H9 (cell line): ENCODE data around the gene CFAP65. TPM values are rescaled to one million over a fixed set of nuclear protein-coding genes. Genes with fewer than 3 reads are reported as not detected.
A peak's percentile ranks its signal among the peaks of the same experiment; 100 is the strongest.

ENCODE experiments used
- DNase-seq: peaks from one replicate; pipeline ENCODE4 v3.0.0-alpha.2; 2017
- H2AFZ ChIP-seq: one replicate; pipeline ENCODE4 v1.6.1; 2013; ENCODE audit warnings: mild to moderate bottlenecking, low read length, control low read depth, moderate library complexity
- H2AK5ac ChIP-seq: 2 replicates; pipeline ENCODE4 v1.6.1; 2013; ENCODE audit warnings: low read length, control low read depth, mixed read lengths; ENCODE audit not compliant: insufficient read length
- H2BK120ac ChIP-seq: one replicate; pipeline ENCODE4 v1.6.1; 2013; ENCODE audit warnings: low read depth, mild to moderate bottlenecking, low read length, control low read depth, inconsistent platforms; ENCODE audit not compliant: poor library complexity, severe bottlenecking
- H2BK12ac ChIP-seq: 2 replicates; pipeline ENCODE4 v1.6.1; 2013; ENCODE audit warnings: low read length, control low read depth, mixed read lengths, low read depth; ENCODE audit not compliant: insufficient read length
- H2BK15ac ChIP-seq: 2 replicates; pipeline ENCODE4 v1.6.1; 2013; ENCODE audit warnings: low read depth, low read length, control low read depth
- H2BK20ac ChIP-seq: one replicate; pipeline ENCODE4 v1.6.1; 2013; ENCODE audit warnings: low read depth, mild to moderate bottlenecking, low read length, control low read depth, inconsistent platforms; ENCODE audit not compliant: poor library complexity, severe bottlenecking
- H2BK5ac ChIP-seq: 2 replicates; pipeline ENCODE4 v1.6.1; 2013; ENCODE audit warnings: low read length, control low read depth, mixed read lengths; ENCODE audit not compliant: insufficient read length
- H3K14ac ChIP-seq: 2 replicates; pipeline ENCODE4 v1.6.1; 2013; ENCODE audit warnings: low read length, control low read depth; ENCODE audit not compliant: insufficient read depth
- H3K18ac ChIP-seq: 2 replicates; pipeline ENCODE4 v1.6.1; 2013; ENCODE audit warnings: low read depth, mild to moderate bottlenecking, mixed read lengths, low read length, control low read depth; ENCODE audit not compliant: insufficient read length
- H3K23ac ChIP-seq: 2 replicates; pipeline ENCODE4 v1.6.1; 2013; ENCODE audit warnings: low read length, control low read depth, mixed read lengths, low read depth; ENCODE audit not compliant: insufficient read length
- H3K23me2 ChIP-seq: 2 replicates; pipeline ENCODE4 v1.6.1; 2013; ENCODE audit warnings: low read depth, mild to moderate bottlenecking, mixed read lengths, low read length, control low read depth; ENCODE audit not compliant: insufficient read length, poor library complexity, severe bottlenecking
- H3K27ac ChIP-seq: 2 replicates; pipeline ENCODE4 v1.5.1; 2013; ENCODE audit warnings: low read length, control low read depth, mixed read lengths, low read depth; ENCODE audit not compliant: insufficient read length
- H3K27me3 ChIP-seq: 2 replicates; pipeline ENCODE4 v1.6.1; 2013; ENCODE audit warnings: low read length, control low read depth, inconsistent platforms; ENCODE audit not compliant: insufficient read depth
- H3K4ac ChIP-seq: 2 replicates; pipeline ENCODE4 v1.6.1; 2013; ENCODE audit warnings: low read depth, mild to moderate bottlenecking, control low read depth, inconsistent platforms, low read length, moderate library complexity
- H3K4me1 ChIP-seq: 2 replicates; pipeline ENCODE4 v1.6.1; 2013; ENCODE audit warnings: low read length, control low read depth, inconsistent platforms; ENCODE audit not compliant: insufficient read depth
- H3K4me2 ChIP-seq: 2 replicates; pipeline ENCODE4 v1.6.1; 2013; ENCODE audit warnings: low read length, control low read depth, mixed read lengths; ENCODE audit not compliant: insufficient read length, insufficient read depth
- H3K56ac ChIP-seq: 2 replicates; pipeline ENCODE4 v1.6.1; 2013; ENCODE audit warnings: low read depth, mild to moderate bottlenecking, mixed read lengths, low read length, control low read depth; ENCODE audit not compliant: insufficient read length
- H3K79me1 ChIP-seq: 2 replicates; pipeline ENCODE4 v1.6.1; 2013; ENCODE audit warnings: low read depth, mild to moderate bottlenecking, moderate library complexity, low read length, control low read depth, inconsistent platforms; ENCODE audit not compliant: insufficient read depth, poor library complexity, severe bottlenecking
- H3K79me2 ChIP-seq: 2 replicates; pipeline ENCODE4 v1.6.1; 2013; ENCODE audit warnings: low read length, control low read depth, inconsistent platforms; ENCODE audit not compliant: insufficient read depth
- H3K9ac ChIP-seq: 2 replicates; pipeline ENCODE4 v1.6.1; 2013; ENCODE audit warnings: low read length, control low read depth, mixed read lengths; ENCODE audit not compliant: insufficient read length; ENCODE audit errors: extremely low read depth
- H3K9me3 ChIP-seq: one replicate; pipeline ENCODE4 v1.6.1; 2013; ENCODE audit warnings: low read depth, low read length, inconsistent platforms; ENCODE audit not compliant: control insufficient read depth
- H3T11ph ChIP-seq: one replicate; pipeline ENCODE4 v1.6.1; 2013; ENCODE audit warnings: mild to moderate bottlenecking, low read length, control low read depth, inconsistent platforms
- H4K20me1 ChIP-seq: one replicate; pipeline ENCODE4 v1.6.1; 2013; ENCODE audit not compliant: control insufficient read depth, insufficient read length, insufficient read depth
- H4K5ac ChIP-seq: 2 replicates; pipeline ENCODE4 v1.6.1; 2013; ENCODE audit warnings: low read depth, mild to moderate bottlenecking, mixed read lengths, low read length, control low read depth; ENCODE audit not compliant: insufficient read length
- H4K8ac ChIP-seq: replicated peaks from 2 replicates; pipeline ENCODE4 v1.6.1; 2013; ENCODE audit warnings: low read length, control low read depth, mixed read lengths, low read depth; ENCODE audit not compliant: insufficient read length
- H4K91ac ChIP-seq: 2 replicates; pipeline ENCODE4 v1.6.1; 2013; ENCODE audit warnings: low read depth, mild to moderate bottlenecking, moderate library complexity, mixed read lengths, low read length, control low read depth; ENCODE audit not compliant: insufficient read length
- H3K27ac Mint-ChIP-seq, 3 experiments: 2 replicates in 2 of 3; 3 replicates in 1 of 3; pipeline ENCODE4 v1.8.0; 2020 to 2021; ENCODE audit warnings: mixed read lengths in 3 of 3, mild to moderate bottlenecking in 1 of 3, moderate library complexity in 1 of 3
- H3K27me3 Mint-ChIP-seq: 2 replicates; pipeline ENCODE4 v1.8.0; 2021; ENCODE audit warnings: low read depth, mild to moderate bottlenecking, moderate library complexity, mixed read lengths
- H3K36me3 Mint-ChIP-seq, 3 experiments: 2 replicates in 2 of 3; 3 replicates in 1 of 3; pipeline ENCODE4 v1.8.0; 2020 to 2021; ENCODE audit warnings: low read depth in 3 of 3, mixed read lengths in 3 of 3; ENCODE audit not compliant: insufficient read depth in 1 of 3
- H3K4me1 Mint-ChIP-seq, 2 experiments: 2 replicates each; pipeline ENCODE4 v1.8.0; 2020; ENCODE audit warnings: mixed read lengths in 2 of 2
- H3K4me3 Mint-ChIP-seq, 2 experiments: 2 replicates in 1 of 2; 3 replicates in 1 of 2; pipeline ENCODE4 v1.8.0; 2020 to 2021; ENCODE audit warnings: mild to moderate bottlenecking in 2 of 2, mixed read lengths in 2 of 2, moderate library complexity in 1 of 2
- H3K9me3 Mint-ChIP-seq, 2 experiments: 2 replicates in 1 of 2; 3 replicates in 1 of 2; pipeline ENCODE4 v1.8.0; 2020; ENCODE audit warnings: mild to moderate bottlenecking in 2 of 2, mixed read lengths in 2 of 2, moderate library complexity in 1 of 2
- CTCF ChIP-seq: fragments of 200-600 bp; sonication (generic); conservative IDR thresholded peaks from 3 replicates; pipeline ENCODE4 v1.8.0; 2021; ENCODE audit warnings: antibody characterized with exemption, mild to moderate bottlenecking
- WGBS: extraction: QIAGEN DNeasy Blood & Tissue Kit; methylation state at CpG from one replicate; pipeline ENCODE4 v1.1.7; 2013; ENCODE audit warnings: missing lambda C conversion rate, low lambda C conversion rate, mixed read lengths; ENCODE audit not compliant: insufficient read length; ENCODE audit errors: extremely low coverage; 5-methylcytosine and 5-hydroxymethylcytosine counted together
- total RNA-seq: library from RNA; stranded (reverse); gene quantifications from 2 replicates; pipeline ENCODE4 v1.2.1, GENCODE V29; 2021

Gene CFAP65
- total RNA-seq, 1 experiment from 2014 or later = 0.20 TPM

DNA sequence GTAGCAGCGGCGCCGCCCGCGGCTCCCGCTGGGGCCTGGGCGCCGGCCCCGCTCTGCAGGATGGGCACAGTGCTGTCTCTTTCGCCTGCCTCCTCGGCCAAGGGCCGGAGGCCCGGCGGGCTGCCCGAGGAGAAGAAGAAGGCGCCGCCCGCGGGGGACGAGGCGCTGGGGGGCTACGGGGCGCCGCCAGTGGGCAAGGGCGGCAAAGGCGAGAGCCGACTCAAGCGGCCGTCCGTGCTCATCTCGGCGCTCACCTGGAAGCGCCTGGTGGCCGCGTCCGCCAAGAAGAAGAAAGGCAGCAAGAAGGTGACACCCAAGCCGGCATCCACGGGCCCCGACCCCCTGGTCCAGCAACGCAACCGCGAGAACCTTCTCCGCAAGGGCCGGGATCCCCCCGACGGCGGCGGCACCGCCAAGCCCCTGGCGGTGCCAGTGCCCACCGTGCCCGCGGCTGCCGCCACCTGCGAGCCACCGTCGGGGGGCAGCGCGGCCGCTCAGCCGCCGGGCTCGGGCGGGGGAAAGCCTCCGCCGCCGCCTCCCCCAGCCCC is 81.5 kb downstream of the CFAP65 start:
- Histone ChIP-seq H3T11ph (no peak overlapping the region), H2BK15ac (no peak overlapping the region), H4K8ac (no peak overlapping the region), H2AK5ac (no peak overlapping the region), H2BK20ac (no peak overlapping the region), H3K27ac (no peak overlapping the region), H3K4me2 (peak overlapping the region; percentile 91), H3K9me3 (no peaks in the 10 kb centered on the region), H3K9ac (no peak overlapping the region), H4K91ac (no peak overlapping the region), H4K5ac (no peak overlapping the region), H3K4me1 (peaks cover 4% of the 10 kb centered on the region; the same call in 1 of the 2 replicates), H3K23me2 (peaks cover 16% of the 10 kb centered on the region), H3K27me3 (peaks cover 20% of the 10 kb centered on the region), H2BK5ac (no peak overlapping the region), H3K4ac (no peak overlapping the region), H2AFZ (no peak overlapping the region), H3K18ac (no peak overlapping the region), H3K14ac (no peak overlapping the region), H3K79me1 (no peaks in the 10 kb centered on the region), H3K56ac (no peak overlapping the region), H4K20me1 (no peaks in the 10 kb centered on the region), H2BK120ac (no peak overlapping the region), H2BK12ac (no peak overlapping the region), H3K79me2 (no peaks in the 10 kb centered on the region), H3K23ac (no peak overlapping the region)
- Mint-ChIP-seq H3K9me3 (peaks cover 0 to 2% of the 10 kb centered on the region in 2 experiments; a peak in 2 of 5 replicates), H3K27me3 (peaks cover 78% of the 10 kb centered on the region), H3K27ac (no peak overlapping the region), H3K4me1 (peaks cover 23 to 38% of the 10 kb centered on the region in 2 experiments), H3K4me3 (peak overlapping the region; percentile 14 to 38; a peak in 2 of 5 replicates), H3K36me3 (no peaks in the 10 kb centered on the region; a peak in 3 of 7 replicates)
- TF ChIP-seq CTCF = no peak
- peak; percentile 33 for DNase-seq
- WGBS = no CpG with 5 or more reads among the region's 67 CpGs
